Sigmoid colon (tissue), 4 donors: Measurements from ENCODE around the gene PACRG.

ENCODE experiments used
- EP300 ChIP-seq, 4 donors: sonication (generic); formaldehyde crosslinking; IDR thresholded peaks; one replicate each; pipeline ENCODE4 v1.6.1; 2017; ENCODE audit warnings: antibody characterized with exemption in 4 of 4
- POLR2A ChIP-seq, 2 donors: fragments of 450-650 bp; IDR thresholded peaks; one replicate each; pipeline ENCODE4 v1.6.1; 2016; ENCODE audit warnings: antibody characterized with exemption in 2 of 2, mild to moderate bottlenecking in 2 of 2, moderate library complexity in 2 of 2
- TF ChIP-seq, protein P1 (sequence below), 4 experiments: fragments of 450-650 bp in 3 of 4; fragments of 200-600 bp in 1 of 4; IDR thresholded peaks; one replicate each; pipeline ENCODE4 v1.5.1; 2016 to 2019; ENCODE audit warnings: antibody characterized with exemption in 4 of 4, mild to moderate bottlenecking in 3 of 4, moderate library complexity in 2 of 4

DNA sequence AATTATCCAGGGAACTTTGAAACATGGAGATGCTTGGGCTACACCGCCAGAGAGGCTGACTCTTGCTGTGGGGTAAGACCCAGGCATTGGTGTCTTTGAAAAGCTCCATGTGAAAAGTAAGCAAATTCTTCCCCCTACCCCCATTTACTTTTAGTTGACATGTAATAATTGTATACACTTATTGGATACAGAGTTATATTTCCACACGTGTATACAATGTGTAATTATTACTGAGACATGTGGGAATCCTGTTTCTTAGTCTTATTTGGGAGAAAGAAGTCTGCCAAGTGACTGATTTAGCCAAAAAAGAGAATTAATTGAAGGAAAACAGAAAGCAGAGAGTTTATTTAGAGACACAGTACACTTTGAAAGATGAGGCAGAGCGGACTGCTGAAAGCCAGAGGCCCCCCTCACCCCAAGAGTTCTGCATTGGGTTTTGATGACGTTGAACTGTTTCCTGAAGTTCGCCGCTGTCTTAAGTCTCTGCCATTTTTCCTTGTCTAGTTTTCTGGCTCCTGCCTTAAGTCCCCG, 193.8 kb downstream of the PACRG start:
- TF ChIP-seq EP300 (IDR thresholded peaks at IDR 0.05) (no peak), POLR2A (IDR thresholded peaks at IDR 0.05) (no peak)
- TF ChIP-seq, protein P1, sequence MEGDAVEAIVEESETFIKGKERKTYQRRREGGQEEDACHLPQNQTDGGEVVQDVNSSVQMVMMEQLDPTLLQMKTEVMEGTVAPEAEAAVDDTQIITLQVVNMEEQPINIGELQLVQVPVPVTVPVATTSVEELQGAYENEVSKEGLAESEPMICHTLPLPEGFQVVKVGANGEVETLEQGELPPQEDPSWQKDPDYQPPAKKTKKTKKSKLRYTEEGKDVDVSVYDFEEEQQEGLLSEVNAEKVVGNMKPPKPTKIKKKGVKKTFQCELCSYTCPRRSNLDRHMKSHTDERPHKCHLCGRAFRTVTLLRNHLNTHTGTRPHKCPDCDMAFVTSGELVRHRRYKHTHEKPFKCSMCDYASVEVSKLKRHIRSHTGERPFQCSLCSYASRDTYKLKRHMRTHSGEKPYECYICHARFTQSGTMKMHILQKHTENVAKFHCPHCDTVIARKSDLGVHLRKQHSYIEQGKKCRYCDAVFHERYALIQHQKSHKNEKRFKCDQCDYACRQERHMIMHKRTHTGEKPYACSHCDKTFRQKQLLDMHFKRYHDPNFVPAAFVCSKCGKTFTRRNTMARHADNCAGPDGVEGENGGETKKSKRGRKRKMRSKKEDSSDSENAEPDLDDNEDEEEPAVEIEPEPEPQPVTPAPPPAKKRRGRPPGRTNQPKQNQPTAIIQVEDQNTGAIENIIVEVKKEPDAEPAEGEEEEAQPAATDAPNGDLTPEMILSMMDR (IDR thresholded peaks at IDR 0.05): no peak
